Gastrocnemius medialis (tissue), 4 donors: ENCODE measurements around the gene ZC3H4.

Experiments used
- POLR2A ChIP-seq, 2 donors: fragments of 450-650 bp; IDR thresholded peaks; one replicate each; pipeline ENCODE4 v1.6.1; 2017; ENCODE audit warnings: antibody characterized with exemption in 2 of 2, mild to moderate bottlenecking in 2 of 2, moderate library complexity in 2 of 2
- TF ChIP-seq, protein P1 (sequence below), 5 experiments: fragments of 450-650 bp in 3 of 5; fragments of 200-600 bp in 2 of 5; sonication (generic) in 2 of 5; IDR thresholded peaks in 4 of 5; conservative IDR thresholded peaks in 1 of 5; 1 replicate in 4 of 5; 2 replicates in 1 of 5; pipeline ENCODE4 v1.5.1; 2016 to 2019; ENCODE audit warnings: antibody characterized with exemption in 5 of 5, mild to moderate bottlenecking in 3 of 5, moderate library complexity in 3 of 5

DNA sequence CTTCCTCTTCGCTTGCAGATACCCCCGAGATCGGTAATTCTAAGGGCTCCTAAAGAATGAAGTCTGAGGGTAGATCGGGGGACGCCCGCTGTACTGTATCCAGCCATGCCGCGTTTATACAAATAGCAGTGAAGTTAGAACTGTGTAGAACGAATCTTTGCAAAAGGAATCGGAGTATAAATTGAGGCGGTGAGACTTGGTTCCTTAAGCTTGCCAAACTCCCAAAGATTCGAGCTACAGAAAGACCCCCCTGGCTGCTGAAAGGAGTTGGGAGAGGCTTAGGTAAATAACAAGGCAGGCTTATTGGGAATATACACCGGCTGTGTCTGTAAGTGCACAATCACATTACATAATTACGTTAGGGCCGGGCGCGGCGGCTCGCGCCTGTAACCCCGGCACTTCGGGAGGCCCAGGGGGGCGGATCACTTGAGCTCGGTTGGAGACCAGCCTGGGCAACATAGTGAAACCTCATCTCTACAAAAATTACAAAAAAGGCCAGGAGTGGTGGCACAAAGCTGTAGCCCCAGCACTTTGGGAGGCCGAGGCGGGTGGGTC, 77.4 kb downstream of the ZC3H4 start:
- TF ChIP-seq, protein P1, sequence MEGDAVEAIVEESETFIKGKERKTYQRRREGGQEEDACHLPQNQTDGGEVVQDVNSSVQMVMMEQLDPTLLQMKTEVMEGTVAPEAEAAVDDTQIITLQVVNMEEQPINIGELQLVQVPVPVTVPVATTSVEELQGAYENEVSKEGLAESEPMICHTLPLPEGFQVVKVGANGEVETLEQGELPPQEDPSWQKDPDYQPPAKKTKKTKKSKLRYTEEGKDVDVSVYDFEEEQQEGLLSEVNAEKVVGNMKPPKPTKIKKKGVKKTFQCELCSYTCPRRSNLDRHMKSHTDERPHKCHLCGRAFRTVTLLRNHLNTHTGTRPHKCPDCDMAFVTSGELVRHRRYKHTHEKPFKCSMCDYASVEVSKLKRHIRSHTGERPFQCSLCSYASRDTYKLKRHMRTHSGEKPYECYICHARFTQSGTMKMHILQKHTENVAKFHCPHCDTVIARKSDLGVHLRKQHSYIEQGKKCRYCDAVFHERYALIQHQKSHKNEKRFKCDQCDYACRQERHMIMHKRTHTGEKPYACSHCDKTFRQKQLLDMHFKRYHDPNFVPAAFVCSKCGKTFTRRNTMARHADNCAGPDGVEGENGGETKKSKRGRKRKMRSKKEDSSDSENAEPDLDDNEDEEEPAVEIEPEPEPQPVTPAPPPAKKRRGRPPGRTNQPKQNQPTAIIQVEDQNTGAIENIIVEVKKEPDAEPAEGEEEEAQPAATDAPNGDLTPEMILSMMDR (IDR thresholded peaks at IDR 0.05 in 4 of 5, conservative IDR thresholded peaks at IDR 0.05 in 1 of 5), result peak in 4 of 5 experiments; percentile 6 to 23 (median 15)
- TF ChIP-seq POLR2A (IDR thresholded peaks at IDR 0.05), result no peak
